DOHH2 (cell line): ENCODE results near the gene CNGB1.

Experiments
- CTCF ChIP-seq: fragments of 200-600 bp; sonication (generic); IDR thresholded peaks from one replicate; pipeline ENCODE4 v1.5.1; 2014; ENCODE audit warnings: antibody characterized with exemption, mild to moderate bottlenecking, low read depth, low read length; ENCODE audit not compliant: poor library complexity, severe bottlenecking
- EZH2phosphoT487 ChIP-seq: fragments of 200-600 bp; sonication (generic); IDR thresholded peaks from 2 replicates; pipeline ENCODE4 v1.6.1; 2017; ENCODE audit warnings: borderline replicate concordance, mild to moderate bottlenecking, antibody characterized with exemption, low read length, moderate library complexity, mixed read lengths

- TF ChIP-seq CTCF (no peak), EZH2phosphoT487 (no peak)
These were observed 35.0 kb downstream of the CNGB1 start for GRCh38 chr16:57935904-57936303.
